Aorta (tissue), 5 donors: ENCODE results near the gene GOLGA6L10. TPM values are rescaled to one million over a fixed set of nuclear protein-coding genes. Genes with fewer than 3 reads are reported as not detected.
"Not testable (repeated sequence)": the region's sequence is repeated elsewhere in the genome, so short reads cannot be mapped to it uniquely, and the experiment has no call there.

ENCODE experiments used
- ATAC-seq: fragments of 200-7000 bp; cut with Tn5 transposase; one replicate; pipeline ENCODE4 v1.9.1; 2022; ENCODE audit warnings: moderate library complexity; ENCODE audit not compliant: low FRiP score
- DNase-seq, 2 donors: peaks; one replicate each; pipeline ENCODE4 v3.0.0-alpha.2; 2020
- H3K27ac ChIP-seq, 2 donors: one replicate each; pipeline ENCODE4 v1.5.1; 2013; ENCODE audit warnings: low read length in 2 of 2, mild to moderate bottlenecking in 2 of 2, moderate library complexity in 2 of 2, control low read depth in 1 of 2, inconsistent platforms in 1 of 2, low read depth in 1 of 2
- H3K27me3 ChIP-seq, 2 donors: one replicate each; pipeline ENCODE4 v1.6.1; 2013; ENCODE audit warnings: control low read depth in 1 of 2, low read length in 1 of 2, mild to moderate bottlenecking in 1 of 2, moderate library complexity in 1 of 2; ENCODE audit not compliant: insufficient read depth in 2 of 2, control insufficient read depth in 1 of 2
- H3K36me3 ChIP-seq, 2 donors: one replicate each; pipeline ENCODE4 v1.6.1; 2013; ENCODE audit warnings: control low read depth in 1 of 2, low read length in 1 of 2, mild to moderate bottlenecking in 1 of 2; ENCODE audit not compliant: insufficient read depth in 2 of 2, control insufficient read depth in 1 of 2
- H3K4me1 ChIP-seq, 2 donors: one replicate each; pipeline ENCODE4 v1.6.1; 2013; ENCODE audit warnings: low read length in 2 of 2, control low read depth in 1 of 2, mild to moderate bottlenecking in 1 of 2, moderate library complexity in 1 of 2; ENCODE audit not compliant: insufficient read depth in 2 of 2, control insufficient read depth in 1 of 2
- H3K4me3 ChIP-seq, 2 donors: one replicate each; pipeline ENCODE4 v1.5.1; 2013; ENCODE audit warnings: low read length in 2 of 2, control low read depth in 1 of 2, mild to moderate bottlenecking in 1 of 2
- H3K9me3 ChIP-seq: one replicate; pipeline ENCODE4 v1.6.1; 2013; ENCODE audit warnings: mild to moderate bottlenecking, low read length; ENCODE audit not compliant: control insufficient read depth
- WGBS, 2 donors: extraction: QIAGEN DNeasy Blood & Tissue Kit; methylation state at CpG; one replicate each; pipeline ENCODE4 v1.1.7; 2013; 5-methylcytosine and 5-hydroxymethylcytosine counted together
- intact Hi-C, 2 donors: fragments of 100-400 bp; cut with DNase I; formaldehyde crosslinking; loops; one replicate each; pipeline versions ENCODE4 v1.14.2 to v1.15.0; 2022
- polyA plus RNA-seq, 2 donors: library from polyadenylated mRNA; stranded (reverse); fragments of 200-250 nt; gene quantifications; one replicate each; pipeline ENCODE4 v1.2.3, GENCODE V29; 2013
- total RNA-seq, 2 donors: library from RNA; stranded (reverse); fragmentation: NEBNext Ultra II Directional; extraction: Animal tissue kit (Norgen Biotek cat#: 25700); gene quantifications; one replicate each; pipeline ENCODE4 v1.2.1, GENCODE V29; 2021
- donor health status: healthy with polysubstance abuse.
- donor health status: Bipolar disorder and iron deficiency.
- donor health status: DM: no; HTN: no; CAD: no.
- donor health status: DM: no; HTN: no; CAD: no.
- donor health status: DM: yes; HTN: yes; CAD: no.

GOLGA6L10 gene
- total and polyA plus RNA-seq, 4 donors: 0.23 to 2.8 (median 1.5) TPM

GRCh38 chr15:82327372-82327771 is 21.9 kb downstream of the GOLGA6L10 start:
- H3K9me3 ChIP-seq, H3K4me3 ChIP-seq, ATAC-seq, H3K4me1 ChIP-seq, H3K36me3 ChIP-seq, intact Hi-C loops, H3K27ac ChIP-seq, H3K27me3 ChIP-seq: not testable (repeated sequence)
- WGBS, 2 donors: 91 to 93% methylated on average over 7 to 8 of the region's 10 CpGs
- DNase-seq: peak in 1 of 2 donors; percentile 16

- DNase-seq: peak in 1 of 2 donors; percentile 57
- H3K4me3 ChIP-seq, H3K36me3 ChIP-seq, intact Hi-C loops, ATAC-seq, H3K4me1 ChIP-seq, H3K9me3 ChIP-seq, H3K27me3 ChIP-seq, H3K27ac ChIP-seq: not testable (repeated sequence)
- WGBS, 2 donors: 85 to 89% methylated on average over 19 to 22 of the region's 23 CpGs
Measured at GRCh38 chr15:82326896-82327295, 22.4 kb downstream of the GOLGA6L10 start.

DNA sequence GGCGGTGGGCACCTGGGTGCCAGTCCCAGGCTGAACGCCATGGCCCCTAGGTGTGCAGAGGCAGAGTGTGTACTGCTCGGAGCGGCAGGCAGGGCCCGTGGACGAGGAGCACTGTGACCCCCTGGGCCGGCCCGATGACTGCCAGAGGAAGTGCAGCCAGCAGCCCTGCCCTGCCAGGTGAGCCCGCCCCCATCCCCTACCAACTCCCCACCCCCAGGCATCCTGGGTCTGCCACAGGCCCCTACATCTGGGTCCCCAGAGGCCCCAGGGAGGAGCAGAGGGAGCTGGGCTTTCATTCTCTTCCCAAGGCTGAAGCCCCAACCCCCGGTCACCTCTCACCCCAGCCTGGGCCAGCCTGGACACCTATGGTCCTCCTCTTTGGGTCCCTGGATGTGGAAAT is 23.6 kb downstream of the GOLGA6L10 start:
- H3K4me1 ChIP-seq, ATAC-seq, H3K27ac ChIP-seq, DNase-seq, intact Hi-C loops, H3K4me3 ChIP-seq, H3K27me3 ChIP-seq, H3K9me3 ChIP-seq, H3K36me3 ChIP-seq: not testable (repeated sequence)
- WGBS, 2 donors: 96% methylated on average over 5 to 10 of the region's 10 CpGs

- H3K27me3 ChIP-seq, H3K4me1 ChIP-seq, H3K27ac ChIP-seq, H3K36me3 ChIP-seq, ATAC-seq, intact Hi-C loops, H3K4me3 ChIP-seq, H3K9me3 ChIP-seq: not testable (repeated sequence)
- WGBS, 2 donors: 83 to 91% methylated on average over 5 to 6 of the region's 6 CpGs
- DNase-seq: peak in 1 of 2 donors; percentile 26
Measured at GRCh38 chr15:82324831-82325230, 24.4 kb downstream of the GOLGA6L10 start.

GRCh38 chr15:82322488-82322887 is 26.8 kb downstream of the GOLGA6L10 start:
- H3K36me3 ChIP-seq, H3K27ac ChIP-seq, H3K4me1 ChIP-seq, DNase-seq, H3K4me3 ChIP-seq, ATAC-seq, H3K9me3 ChIP-seq, intact Hi-C loops, H3K27me3 ChIP-seq: not testable (repeated sequence)
- WGBS, 2 donors: 71% methylated on average over 5 of the region's 10 CpGs; no CpG with 5 or more reads in 1 of the 2 donors

GRCh38 chr15:82320861-82321260 is 28.4 kb downstream of the GOLGA6L10 start:
- peak in 1 of 2 donors; percentile 24 for DNase-seq

DNA sequence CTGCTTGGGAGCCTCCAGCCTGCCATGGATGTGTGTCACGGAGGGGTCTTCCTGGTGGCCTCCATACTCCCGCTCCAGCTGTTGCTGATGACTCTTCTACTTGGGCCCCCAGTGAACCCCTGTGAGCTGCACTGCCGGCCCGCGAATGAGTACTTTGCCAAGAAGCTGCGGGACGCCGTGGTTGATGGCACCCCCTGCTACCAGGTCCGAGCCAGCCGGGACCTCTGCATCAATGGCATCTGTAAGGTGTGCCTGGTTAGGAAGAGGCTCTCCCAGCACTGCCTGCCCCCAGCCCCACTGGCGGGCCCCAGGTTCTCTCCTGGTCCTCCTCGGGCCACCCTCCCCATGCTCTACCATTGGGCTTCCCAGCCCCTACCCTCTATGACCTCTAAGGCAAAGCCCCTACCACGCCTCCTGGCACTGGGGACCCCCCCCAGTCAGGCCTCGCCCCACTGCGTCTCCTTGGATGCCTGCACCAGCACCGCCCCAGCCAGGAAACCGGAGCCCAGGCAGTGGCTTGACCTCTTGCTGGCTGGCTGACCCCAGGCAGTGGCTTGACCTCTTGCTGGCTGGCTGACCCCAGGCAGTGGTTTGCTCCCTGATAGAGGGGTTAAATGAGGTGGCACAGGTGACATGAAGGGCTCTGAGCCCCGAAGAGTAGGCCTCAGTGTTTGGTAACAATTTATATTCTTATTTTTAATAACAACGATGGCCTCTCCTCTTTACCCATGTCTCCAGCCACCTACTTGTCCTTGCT is 29.6 kb downstream of the GOLGA6L10 start:
- ATAC-seq, H3K9me3 ChIP-seq, H3K4me3 ChIP-seq, H3K36me3 ChIP-seq, H3K4me1 ChIP-seq, intact Hi-C loops, H3K27me3 ChIP-seq, H3K27ac ChIP-seq: not testable (repeated sequence)
- peak in 1 of 2 donors; percentile 79 for DNase-seq
- WGBS, 2 donors: 92 to 97% methylated on average over 13 to 15 of the region's 19 CpGs

More at GRCh38 chr15:82320861-82321260, 28.4 kb downstream of the GOLGA6L10 start:
- WGBS, 2 donors: 67% methylated on average over 3 of the region's 6 CpGs; no CpG with 5 or more reads in 1 of the 2 donors
- intact Hi-C loops, H3K4me3 ChIP-seq, H3K9me3 ChIP-seq, H3K27ac ChIP-seq, H3K36me3 ChIP-seq, H3K4me1 ChIP-seq, ATAC-seq, H3K27me3 ChIP-seq: not testable (repeated sequence)

GRCh38 chr15:82318281-82318680 is 31.0 kb downstream of the GOLGA6L10 start:
- H3K27me3 ChIP-seq, H3K36me3 ChIP-seq, H3K4me3 ChIP-seq, H3K27ac ChIP-seq, intact Hi-C loops, ATAC-seq, H3K4me1 ChIP-seq, H3K9me3 ChIP-seq: not testable (repeated sequence)
- DNase-seq: peak in 1 of 2 donors; percentile 57
- WGBS, 2 donors: 94 to 96% methylated on average over 8 of the region's 8 CpGs

DNA sequence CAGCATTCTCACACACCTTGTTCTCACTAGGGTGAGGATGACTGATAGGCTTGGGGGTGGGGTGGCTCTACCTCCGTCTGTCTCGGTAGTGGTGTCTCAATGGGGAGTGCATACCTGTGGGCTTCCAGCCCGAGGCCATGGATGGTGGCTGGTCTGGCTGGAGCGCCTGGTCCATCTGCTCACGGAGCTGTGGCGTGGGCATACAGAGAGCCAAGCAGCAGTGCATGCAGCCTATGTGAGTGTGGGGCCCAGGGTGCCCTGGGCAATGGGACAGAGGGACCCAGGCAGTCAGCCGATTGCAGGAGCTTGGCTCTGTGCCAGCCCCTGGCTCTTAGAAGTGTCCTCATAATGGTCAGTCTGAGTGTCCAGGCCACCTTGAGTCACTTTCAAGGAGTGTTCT is 31.8 kb downstream of the GOLGA6L10 start:
- peak in 1 of 2 donors; percentile 51 for DNase-seq
- H3K27ac ChIP-seq, H3K4me1 ChIP-seq, H3K36me3 ChIP-seq, H3K4me3 ChIP-seq, H3K9me3 ChIP-seq, intact Hi-C loops, ATAC-seq, H3K27me3 ChIP-seq: not testable (repeated sequence)
- WGBS, 2 donors: 75 to 83% methylated on average over 7 of the region's 7 CpGs
